ENCODE data around the gene PLCB4.

GRCh38 chr20:9025643-9026042 is 43.2 kb upstream of the PLCB4 start:
- TF ChIP-seq POLR2AphosphoS5 (IDR thresholded peaks at IDR 0.05) (no peak), POLR2A (IDR thresholded peaks at IDR 0.05; ENCODE audit: low read depth) (no peak), CTCF (IDR thresholded peaks at IDR 0.05) (no peak), EP300 (IDR thresholded peaks at IDR 0.05) (no peak)
